Measurements from ENCODE around the gene SLC34A1. TPM values are rescaled to one million over a fixed set of nuclear protein-coding genes. Genes with fewer than 3 reads are reported as not detected.
A peak's percentile ranks its signal among the peaks of the same experiment; 100 is the strongest.

The SLC34A1 gene
- total RNA-seq, 2 donors from 2014 or later = 0.31 to 0.40 TPM

DNA sequence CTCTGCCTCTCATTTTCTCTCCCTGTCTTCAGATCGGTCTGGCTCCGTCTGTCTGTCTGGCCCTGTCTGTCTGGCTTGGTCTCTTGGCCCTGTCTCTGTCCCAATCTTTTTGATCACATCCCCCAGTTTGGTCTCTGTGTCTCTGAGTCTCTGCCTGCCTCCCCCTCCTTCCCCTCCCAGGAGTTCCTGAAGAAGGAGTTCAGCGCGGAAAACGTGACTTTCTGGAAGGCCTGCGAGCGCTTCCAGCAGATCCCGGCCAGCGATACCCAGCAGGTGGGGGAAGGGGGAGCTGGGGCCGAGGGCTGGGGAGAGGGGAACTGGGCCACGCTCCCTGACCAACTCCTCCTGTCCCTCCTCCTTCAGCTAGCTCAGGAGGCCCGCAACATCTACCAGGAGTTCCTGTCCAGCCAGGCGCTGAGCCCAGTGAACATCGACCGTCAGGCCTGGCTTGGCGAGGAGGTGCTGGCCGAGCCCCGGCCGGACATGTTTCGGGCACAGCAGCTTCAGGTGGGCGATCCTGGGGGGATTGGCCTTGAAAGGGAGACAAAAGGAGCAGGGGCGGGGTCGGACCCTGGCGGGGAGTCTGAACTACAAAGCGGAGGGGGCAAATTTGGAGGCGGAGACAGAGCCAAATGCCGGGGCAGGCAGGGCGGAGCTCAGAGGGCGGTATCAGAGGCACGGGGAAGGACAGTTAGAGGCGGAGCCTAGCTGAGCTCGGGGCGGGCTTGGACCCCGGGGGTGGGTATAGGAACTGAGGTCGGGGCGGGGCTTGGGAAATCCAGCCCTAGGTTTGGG is 17.5 kb upstream of the SLC34A1 start:
- Mint-ChIP-seq H3K36me3 (ENCODE audit: low read depth) (peaks cover 9% of the 10 kb centered on the region), H3K4me1 (peaks cover 47% of the 10 kb centered on the region), H3K27me3 (no peaks in the 10 kb centered on the region), H3K4me3 (peak overlapping the region; percentile 55), H3K27ac (no peak overlapping the region)
- H3K9me3 ChIP-seq (ENCODE audit: control insufficient read depth, low read length, poor library complexity, severe bottlenecking) = no peaks in the 10 kb centered on the region
- DNase-seq (no peak), ATAC-seq (no peak)

DNA sequence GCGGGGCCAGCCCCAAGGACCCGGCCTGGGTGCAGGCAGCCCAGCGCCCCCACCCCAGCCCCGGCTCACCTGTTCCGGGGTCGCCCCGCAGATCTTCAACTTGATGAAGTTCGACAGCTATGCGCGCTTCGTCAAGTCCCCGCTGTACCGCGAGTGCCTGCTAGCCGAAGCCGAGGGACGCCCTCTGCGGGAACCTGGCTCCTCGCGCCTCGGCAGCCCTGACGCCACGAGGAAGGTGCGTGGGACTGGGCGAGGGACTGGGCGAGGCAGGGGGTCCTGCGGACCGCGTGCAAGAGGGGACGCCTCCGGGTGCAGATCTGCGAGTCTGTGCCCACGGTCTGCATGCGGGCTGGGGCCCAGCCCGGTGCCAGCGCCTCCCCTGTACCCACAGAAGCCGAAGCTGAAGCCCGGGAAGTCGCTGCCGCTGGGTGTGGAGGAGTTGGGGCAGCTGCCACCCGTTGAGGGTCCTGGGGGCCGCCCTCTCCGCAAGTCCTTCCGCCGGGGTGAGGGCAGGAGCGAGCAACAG is 16.8 kb upstream of the SLC34A1 start:
- DNase-seq (no peak), ATAC-seq (no peak)
- Mint-ChIP-seq H3K27ac (no peak overlapping the region), H3K27me3 (no peaks in the 10 kb centered on the region), H3K36me3 (ENCODE audit: low read depth) (peaks cover 9% of the 10 kb centered on the region), H3K4me1 (peaks cover 46% of the 10 kb centered on the region), H3K4me3 (no peak overlapping the region)
- no peaks in the 10 kb centered on the region for H3K9me3 ChIP-seq (ENCODE audit: control insufficient read depth, low read length, poor library complexity, severe bottlenecking)

DNA sequence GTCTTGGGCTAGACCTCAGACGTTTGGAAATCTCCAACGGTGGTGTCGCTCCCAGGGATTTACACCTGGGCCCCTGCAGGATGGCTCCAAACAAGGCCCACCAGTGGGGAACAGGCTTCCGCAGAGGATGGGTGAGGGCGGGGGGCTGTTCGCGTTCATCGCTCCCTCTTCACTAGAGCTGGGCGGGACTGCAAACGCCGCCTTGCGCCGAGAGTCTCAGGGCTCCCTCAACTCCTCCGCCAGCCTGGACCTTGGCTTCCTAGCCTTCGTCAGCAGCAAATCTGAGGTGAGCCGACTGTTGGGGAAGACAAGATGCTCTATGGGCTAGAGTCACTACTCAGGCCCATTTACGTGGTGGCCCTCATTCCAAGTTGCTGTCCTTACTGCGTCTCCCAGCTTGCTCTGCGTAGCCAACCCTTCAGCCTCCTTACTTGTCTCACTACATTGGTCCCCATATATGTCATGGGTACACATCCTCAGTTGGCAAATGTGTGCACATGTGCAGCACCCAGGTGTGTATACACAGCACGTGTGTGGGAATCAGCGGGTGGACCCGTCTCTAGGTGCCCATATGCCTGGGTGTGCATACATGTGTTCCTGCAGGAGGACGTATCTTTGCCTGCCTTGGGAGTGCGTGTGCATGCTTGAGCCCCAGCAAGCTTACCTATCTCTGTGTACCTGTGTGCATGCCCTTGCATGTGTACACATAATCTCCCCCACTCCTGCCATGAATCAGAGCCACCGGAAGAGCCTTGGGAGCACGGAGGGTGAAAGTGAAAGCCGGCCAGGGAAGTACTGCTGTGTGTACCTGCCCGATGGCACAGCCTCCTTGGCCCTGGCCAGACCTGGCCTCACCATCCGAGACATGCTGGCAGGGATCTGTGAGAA is 16.0 kb upstream of the SLC34A1 start:
- H3K4me1 Mint-ChIP-seq = peaks cover 48% of the 10 kb centered on the region
- DNase-seq (no peak), ATAC-seq (no peak)
- no peak overlapping the region for H3K4me3 Mint-ChIP-seq
- no peaks in the 10 kb centered on the region for H3K9me3 ChIP-seq (ENCODE audit: control insufficient read depth, low read length, poor library complexity, severe bottlenecking)
- H3K27ac Mint-ChIP-seq = peak overlapping the region; percentile 95
- H3K27me3 Mint-ChIP-seq = no peaks in the 10 kb centered on the region
- peaks cover 9% of the 10 kb centered on the region for H3K36me3 Mint-ChIP-seq (ENCODE audit: low read depth)

DNA sequence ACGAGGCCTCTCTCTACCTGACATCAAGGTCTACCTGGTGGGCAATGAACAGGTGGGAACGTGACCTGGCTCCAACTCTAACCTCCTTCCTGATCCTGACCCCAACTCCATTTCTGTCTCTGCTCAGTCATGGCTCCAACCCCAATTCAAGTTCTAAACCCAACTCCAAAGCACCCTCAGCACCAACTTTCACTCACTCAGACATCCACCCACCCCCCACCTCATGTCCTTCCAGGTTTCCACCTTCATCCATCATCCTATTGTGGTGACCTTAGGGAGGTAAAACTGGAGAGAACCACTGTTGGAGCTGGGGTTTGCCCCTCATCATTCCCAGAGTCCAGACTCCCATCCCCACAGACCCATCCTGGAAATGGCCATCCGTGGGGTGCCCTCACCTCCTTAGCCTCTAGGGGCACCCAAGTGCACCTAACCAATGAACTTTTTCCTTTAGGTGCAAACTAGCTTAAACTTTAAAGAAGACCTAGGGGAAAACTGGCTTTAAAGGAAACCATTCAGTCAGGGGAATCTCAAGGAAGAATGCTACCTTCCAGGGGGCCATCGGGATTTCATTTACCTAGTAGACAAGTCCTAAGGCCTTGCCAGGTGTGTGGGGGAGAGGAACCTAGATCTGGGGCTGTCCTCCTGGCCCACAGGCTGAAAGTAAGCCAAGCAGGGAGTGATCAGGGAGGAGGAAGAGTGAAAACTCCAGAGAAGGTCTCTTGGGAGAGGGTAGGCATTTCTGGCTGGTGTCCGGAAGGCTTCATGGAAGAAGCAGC is 15.2 kb upstream of the SLC34A1 start:
- ATAC-seq (no peak), DNase-seq (no peak)
- H3K36me3 Mint-ChIP-seq (ENCODE audit: low read depth) = peaks cover 9% of the 10 kb centered on the region
- H3K27me3 Mint-ChIP-seq = no peaks in the 10 kb centered on the region
- peak overlapping the region; percentile 95 for H3K27ac Mint-ChIP-seq
- H3K9me3 ChIP-seq (ENCODE audit: control insufficient read depth, low read length, poor library complexity, severe bottlenecking) = no peaks in the 10 kb centered on the region
- H3K4me1 Mint-ChIP-seq = peaks cover 48% of the 10 kb centered on the region
- peak overlapping the region; percentile 82 for H3K4me3 Mint-ChIP-seq

DNA sequence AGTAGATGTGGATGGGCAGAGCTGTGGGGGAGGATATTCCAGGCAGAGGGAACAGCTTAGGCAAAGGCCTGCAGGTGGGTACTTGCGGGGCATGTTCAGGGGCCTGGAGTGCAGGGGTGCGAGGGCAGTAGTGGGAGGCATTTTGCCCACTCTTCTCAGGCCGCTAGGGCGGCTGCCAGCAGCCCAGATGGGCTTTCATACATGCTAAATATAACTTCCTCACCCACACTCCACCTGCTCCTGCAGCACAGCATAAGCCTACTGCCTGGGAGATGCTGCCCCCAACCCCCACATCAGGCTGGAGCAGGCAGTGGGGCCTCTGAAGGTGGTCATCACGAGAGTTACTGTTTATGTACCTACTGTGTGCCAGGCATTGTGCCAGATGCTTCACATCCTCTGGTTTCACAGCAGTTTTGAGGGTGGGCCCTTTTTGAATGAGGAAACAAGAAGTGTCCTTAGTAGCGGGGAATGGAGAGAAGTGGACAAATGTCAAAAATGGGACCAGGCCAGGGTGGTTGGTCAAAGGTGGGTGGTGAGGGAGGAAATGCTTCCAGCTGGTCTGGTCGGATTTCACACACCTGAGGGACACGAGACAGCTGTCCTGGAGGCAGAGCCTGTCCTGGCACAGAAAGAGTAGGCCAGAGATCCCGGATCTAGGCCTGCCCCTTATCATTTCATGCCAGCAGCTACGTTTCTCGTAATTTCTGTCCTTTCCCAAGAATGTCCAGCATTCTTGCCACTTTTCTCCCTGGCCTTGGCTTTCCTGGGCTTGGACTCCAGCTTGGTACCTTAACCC is 14.4 kb upstream of the SLC34A1 start:
- peak overlapping the region; percentile 82 for H3K4me3 Mint-ChIP-seq
- H3K4me1 Mint-ChIP-seq = peaks cover 48% of the 10 kb centered on the region
- no peaks in the 10 kb centered on the region for H3K9me3 ChIP-seq (ENCODE audit: control insufficient read depth, low read length, poor library complexity, severe bottlenecking)
- H3K27me3 Mint-ChIP-seq = no peaks in the 10 kb centered on the region
- H3K36me3 Mint-ChIP-seq (ENCODE audit: low read depth) = peaks cover 9% of the 10 kb centered on the region
- peak overlapping the region; percentile 95 for H3K27ac Mint-ChIP-seq
- DNase-seq = no peak
- ATAC-seq = no peak

DNA sequence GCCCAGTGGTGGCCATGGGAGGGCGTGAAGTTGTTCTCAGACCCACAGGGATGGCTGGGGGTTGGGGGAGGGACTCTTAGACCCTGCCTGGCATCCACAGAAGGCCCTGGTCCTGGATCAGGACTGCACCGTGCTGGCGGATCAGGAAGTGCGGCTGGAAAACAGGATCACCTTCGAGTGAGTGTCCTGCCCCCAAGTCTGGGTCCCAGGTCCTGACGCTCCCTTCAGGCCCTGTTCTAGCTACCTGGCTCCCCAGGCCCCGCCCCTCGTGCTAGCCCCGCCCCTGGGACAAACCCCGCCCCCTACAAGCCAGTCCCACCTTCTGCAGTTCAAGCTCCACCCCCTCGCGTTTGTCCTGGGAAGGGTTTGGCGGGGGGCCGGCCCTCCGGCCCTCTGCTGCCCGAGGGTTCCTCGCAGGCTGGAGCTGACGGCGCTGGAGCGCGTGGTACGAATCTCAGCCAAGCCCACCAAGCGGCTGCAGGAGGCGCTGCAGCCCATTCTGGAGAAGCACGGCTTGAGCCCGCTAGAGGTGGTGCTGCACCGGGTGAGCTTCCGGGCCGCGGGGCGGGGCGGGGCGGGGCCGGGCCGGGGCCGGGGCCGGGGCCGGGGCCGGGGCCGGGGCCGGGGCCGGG is 13.6 kb upstream of the SLC34A1 start:
- Mint-ChIP-seq H3K36me3 (ENCODE audit: low read depth) (peaks cover 9% of the 10 kb centered on the region), H3K27ac (peak overlapping the region; percentile 32), H3K4me1 (peaks cover 55% of the 10 kb centered on the region), H3K27me3 (no peaks in the 10 kb centered on the region), H3K4me3 (peak overlapping the region; percentile 88)
- DNase-seq (peak; percentile 37 to 63 (median 58)), ATAC-seq (peak; percentile 85)
- H3K9me3 ChIP-seq (ENCODE audit: control insufficient read depth, low read length, poor library complexity, severe bottlenecking) = no peaks in the 10 kb centered on the region

DNA sequence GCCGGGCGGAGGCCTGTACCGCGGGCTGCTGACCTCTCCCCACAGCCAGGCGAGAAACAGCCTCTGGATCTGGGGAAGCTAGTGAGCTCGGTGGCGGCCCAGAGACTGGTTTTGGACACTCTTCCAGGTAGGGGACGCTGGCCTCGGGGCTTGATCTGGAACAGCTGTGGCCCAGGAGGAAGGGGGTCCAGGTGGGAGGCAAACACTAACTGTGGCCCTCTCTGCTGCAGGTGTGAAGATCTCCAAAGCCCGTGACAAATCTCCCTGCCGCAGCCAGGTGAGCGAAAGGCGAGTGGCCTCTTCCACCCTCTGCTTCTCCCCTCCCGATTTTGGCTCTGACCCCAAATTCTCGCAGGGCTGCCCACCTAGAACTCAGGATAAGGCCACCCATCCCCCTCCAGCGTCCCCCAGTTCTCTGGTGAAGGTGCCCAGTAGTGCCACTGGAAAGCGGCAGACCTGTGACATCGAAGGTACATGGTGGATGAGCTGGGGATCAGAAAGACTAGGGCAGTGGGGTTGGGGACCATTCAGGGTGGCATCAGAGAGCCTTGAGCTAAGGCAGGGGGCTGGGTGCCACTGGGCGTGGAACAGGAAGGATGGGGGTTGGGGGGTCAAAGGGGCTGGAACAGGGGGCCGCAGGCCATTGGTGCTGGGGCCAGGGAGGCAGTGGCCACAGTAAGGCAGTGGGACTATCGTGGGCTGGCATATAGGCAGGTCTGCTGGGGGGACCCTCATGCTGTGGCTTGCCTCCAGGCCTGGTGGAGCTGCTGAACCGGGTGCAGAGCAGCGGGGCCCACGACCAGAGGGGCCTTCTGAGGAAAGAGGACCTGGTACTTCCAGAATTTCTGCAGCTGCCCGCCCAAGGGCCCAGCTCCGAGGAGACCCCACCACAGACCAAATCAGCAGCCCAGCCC is 12.9 kb upstream of the SLC34A1 start:
- Mint-ChIP-seq H3K4me3 (peak overlapping the region; percentile 88), H3K4me1 (peaks cover 51% of the 10 kb centered on the region), H3K27me3 (no peaks in the 10 kb centered on the region), H3K27ac (peak overlapping the region; percentile 90), H3K36me3 (ENCODE audit: low read depth) (peaks cover 9% of the 10 kb centered on the region)
- ATAC-seq (no peak), DNase-seq (no peak)
- no peaks in the 10 kb centered on the region for H3K9me3 ChIP-seq (ENCODE audit: control insufficient read depth, low read length, poor library complexity, severe bottlenecking)

DNA sequence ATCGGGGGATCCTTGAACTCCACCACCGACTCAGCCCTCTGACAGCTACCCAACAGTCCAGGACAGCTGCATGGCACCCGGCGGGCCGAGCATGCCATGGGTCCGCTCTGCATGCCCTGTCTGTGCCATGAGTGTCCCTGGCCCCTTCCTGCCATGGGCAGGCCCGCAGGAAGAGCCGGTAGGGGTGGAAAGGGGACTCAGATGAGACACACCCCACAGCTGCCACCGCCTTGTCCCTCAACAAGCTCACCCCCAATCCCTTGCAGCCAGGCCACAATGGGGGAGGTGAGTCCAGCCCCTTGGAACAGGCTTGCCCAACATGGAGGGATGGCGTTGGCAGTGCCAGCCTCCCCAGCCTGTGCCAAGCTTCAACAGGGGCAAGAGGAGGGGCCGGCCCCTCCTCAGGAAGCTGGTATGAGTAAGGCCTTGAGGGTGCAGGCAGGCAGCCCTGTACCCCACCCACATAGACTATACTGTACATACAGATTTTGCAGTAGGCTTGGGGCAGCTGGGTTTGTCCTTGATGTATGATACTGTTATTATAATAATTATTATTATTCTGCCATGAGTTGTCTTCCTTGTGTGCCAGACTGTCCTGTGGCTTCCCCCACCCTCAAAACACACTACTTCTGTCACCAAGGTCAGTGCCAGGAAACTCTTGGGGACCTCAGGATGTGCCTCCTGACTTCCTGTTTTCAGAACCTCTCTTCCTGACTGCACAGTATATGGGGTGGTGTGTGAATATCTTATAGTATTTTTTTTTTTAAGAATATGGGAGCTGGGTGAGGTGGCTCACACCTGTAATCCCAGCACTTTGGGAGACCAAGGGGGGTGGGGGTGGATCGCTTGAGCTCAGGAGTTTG is 12.0 kb upstream of the SLC34A1 start:
- H3K9me3 ChIP-seq (ENCODE audit: control insufficient read depth, low read length, poor library complexity, severe bottlenecking) = no peaks in the 10 kb centered on the region
- Mint-ChIP-seq H3K36me3 (ENCODE audit: low read depth) (peaks cover 9% of the 10 kb centered on the region), H3K4me3 (peak overlapping the region; percentile 88), H3K4me1 (peaks cover 50% of the 10 kb centered on the region), H3K27ac (peak overlapping the region; percentile 90), H3K27me3 (no peaks in the 10 kb centered on the region)
- ATAC-seq (peak; percentile 45), DNase-seq (no peak)

DNA sequence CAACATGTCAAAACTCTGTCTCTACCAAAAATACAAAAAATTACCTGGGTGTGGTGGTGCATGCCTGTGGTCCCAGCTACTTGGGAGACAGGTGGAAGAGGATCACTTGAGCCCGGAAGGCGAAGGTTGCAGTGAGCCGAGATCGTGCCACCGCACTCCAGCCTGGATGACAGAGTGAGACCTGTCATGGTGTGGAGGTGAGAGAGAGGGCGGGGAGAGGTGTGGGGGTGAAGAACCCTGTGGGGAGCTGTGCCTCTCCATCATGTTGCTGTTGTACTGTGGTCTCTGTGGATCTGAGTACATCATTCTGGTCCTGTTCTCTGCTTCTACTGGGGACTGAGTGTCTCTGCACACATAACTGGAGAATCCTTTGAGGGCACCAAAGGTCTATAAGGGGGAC is 11.3 kb upstream of the SLC34A1 start:
- peaks cover 9% of the 10 kb centered on the region for H3K36me3 Mint-ChIP-seq (ENCODE audit: low read depth)
- no peaks in the 10 kb centered on the region for H3K9me3 ChIP-seq (ENCODE audit: control insufficient read depth, low read length, poor library complexity, severe bottlenecking)
- peaks cover 50% of the 10 kb centered on the region for H3K4me1 Mint-ChIP-seq
- H3K27me3 Mint-ChIP-seq = no peaks in the 10 kb centered on the region
- peak overlapping the region; percentile 88 for H3K4me3 Mint-ChIP-seq
- ATAC-seq (peak; percentile 36), DNase-seq (no peak)
- peak overlapping the region; percentile 90 for H3K27ac Mint-ChIP-seq

DNA sequence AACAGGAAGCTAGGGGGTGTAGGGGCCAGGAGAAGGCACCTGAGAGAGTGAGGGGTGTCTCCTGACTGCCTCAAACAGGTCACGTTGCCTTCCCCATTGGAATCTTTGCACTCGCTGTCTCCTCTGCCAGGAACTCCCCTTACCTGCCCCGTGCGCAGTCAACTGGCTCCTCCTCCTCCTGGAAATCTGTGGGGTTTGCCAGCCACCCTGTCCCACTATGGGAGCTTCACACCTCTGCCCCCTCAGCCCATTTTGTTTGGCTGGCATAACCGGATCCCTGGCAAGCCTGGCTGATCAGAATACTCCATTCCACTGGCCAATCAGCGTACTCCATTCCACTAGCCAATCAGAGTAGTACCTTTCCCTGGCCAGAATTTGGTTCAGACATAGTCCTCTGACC is 10.4 kb upstream of the SLC34A1 start:
- Mint-ChIP-seq H3K27ac (peak overlapping the region; percentile 90), H3K4me1 (peaks cover 44% of the 10 kb centered on the region), H3K36me3 (ENCODE audit: low read depth) (peaks cover 3% of the 10 kb centered on the region), H3K4me3 (peak overlapping the region; percentile 88), H3K27me3 (no peaks in the 10 kb centered on the region)
- no peaks in the 10 kb centered on the region for H3K9me3 ChIP-seq (ENCODE audit: control insufficient read depth, low read length, poor library complexity, severe bottlenecking)
- DNase-seq (no peak), ATAC-seq (no peak)

Data from T-helper 17 cell (primary cell).